WTC11 (cell line): ENCODE data around the gene USP21. TPM values are rescaled to one million over a fixed set of nuclear protein-coding genes. Genes with fewer than 3 reads are reported as not detected.
A peak's percentile ranks its signal among the peaks of the same experiment; 100 is the strongest.

ENCODE experiments used
- AR ChIP-seq: fragments of 250-450 bp; sonication (Bioruptor Pico); IDR thresholded peaks from 2 replicates; pipeline ENCODE4 v1.9.0; 2021; ENCODE audit warnings: mild to moderate bottlenecking
- ATF1 ChIP-seq: sonication (generic); formaldehyde crosslinking; IDR thresholded peaks from 2 replicates; pipeline ENCODE4 v1.8.1; 2023; ENCODE audit warnings: mild to moderate bottlenecking, moderate library complexity, missing genetic modification reagents
- ATF3 ChIP-seq: sonication (generic); formaldehyde crosslinking; conservative IDR thresholded peaks from 2 replicates; pipeline ENCODE4 v1.8.1; 2022; ENCODE audit warnings: mild to moderate bottlenecking, missing genetic modification reagents
- CBFB ChIP-seq: sonication (generic); formaldehyde crosslinking; IDR thresholded peaks from 2 replicates; pipeline ENCODE4 v1.8.1; 2022; ENCODE audit warnings: mild to moderate bottlenecking, low read depth, missing genetic modification reagents
- CDX4 ChIP-seq: fragments of 250-450 bp; sonication (Bioruptor Pico); IDR thresholded peaks from 2 replicates; pipeline ENCODE4 v1.9.0; 2021; ENCODE audit warnings: moderate library complexity, mild to moderate bottlenecking, inconsistent platforms, borderline replicate concordance
- FOXP4 ChIP-seq: sonication (generic); formaldehyde crosslinking; IDR thresholded peaks from 2 replicates; pipeline ENCODE4 v1.8.0; 2022; ENCODE audit warnings: mild to moderate bottlenecking, missing genetic modification reagents
- HMGA2 ChIP-seq: fragments of 250-450 bp; sonication (Bioruptor Pico); IDR thresholded peaks from 2 replicates; pipeline ENCODE4 v1.4.0; 2021; ENCODE audit warnings: mild to moderate bottlenecking, moderate library complexity
- MXD4 ChIP-seq: fragments of 250-450 bp; sonication (Bioruptor Pico); IDR thresholded peaks from 2 replicates; pipeline ENCODE4 v1.8.0; 2021; ENCODE audit warnings: mild to moderate bottlenecking, moderate library complexity, borderline replicate concordance
- NFATC4 ChIP-seq: fragments of 250-450 bp; sonication (Bioruptor Pico); IDR thresholded peaks from 2 replicates; pipeline ENCODE4 v1.9.0; 2021; ENCODE audit warnings: mild to moderate bottlenecking
- NFE2L1 ChIP-seq: sonication (generic); formaldehyde crosslinking; IDR thresholded peaks from 2 replicates; pipeline ENCODE4 v1.8.1; 2023; ENCODE audit warnings: missing genetic modification reagents
- PRDM15 ChIP-seq: sonication (generic); formaldehyde crosslinking; IDR thresholded peaks from 2 replicates; pipeline ENCODE4 v1.8.0; 2022; ENCODE audit warnings: missing genetic modification reagents
- PREB ChIP-seq: sonication (generic); formaldehyde crosslinking; IDR thresholded peaks from 2 replicates; pipeline ENCODE4 v1.8.1; 2022; ENCODE audit warnings: mild to moderate bottlenecking, missing genetic modification reagents, moderate library complexity, borderline replicate concordance
- RELA ChIP-seq: sonication (generic); formaldehyde crosslinking; IDR thresholded peaks from 2 replicates; pipeline ENCODE4 v1.8.1; 2022; ENCODE audit warnings: missing genetic modification reagents, mild to moderate bottlenecking, borderline replicate concordance
- SOX15 ChIP-seq: fragments of 250-450 bp; sonication (Bioruptor Pico); IDR thresholded peaks from 2 replicates; pipeline ENCODE4 v1.9.0; 2021; ENCODE audit warnings: mild to moderate bottlenecking
- SP1 ChIP-seq: sonication (generic); formaldehyde crosslinking; conservative IDR thresholded peaks from 2 replicates; pipeline ENCODE4 v1.8.1; 2022; ENCODE audit warnings: missing genetic modification reagents
- TEAD4 ChIP-seq: sonication (generic); formaldehyde crosslinking; IDR thresholded peaks from 2 replicates; pipeline ENCODE4 v1.8.0; 2022; ENCODE audit warnings: mild to moderate bottlenecking, missing genetic modification reagents
- ZBTB43 ChIP-seq: sonication (generic); formaldehyde crosslinking; IDR thresholded peaks from 2 replicates; pipeline ENCODE4 v1.8.1; 2023; ENCODE audit warnings: mild to moderate bottlenecking, missing genetic modification reagents
- ZMAT4 ChIP-seq: fragments of 250-450 bp; sonication (Bioruptor Pico); IDR thresholded peaks from 2 replicates; pipeline ENCODE4 v1.9.0; 2021; ENCODE audit warnings: mild to moderate bottlenecking
- ZNF219 ChIP-seq: sonication (generic); formaldehyde crosslinking; IDR thresholded peaks from 2 replicates; pipeline ENCODE4 v1.8.0; 2023; ENCODE audit warnings: missing genetic modification reagents, mild to moderate bottlenecking, borderline replicate concordance
- ZNF281 ChIP-seq: sonication (generic); formaldehyde crosslinking; IDR thresholded peaks from 2 replicates; pipeline ENCODE4 v1.8.0; 2023; ENCODE audit warnings: mild to moderate bottlenecking, missing genetic modification reagents
- ZNF416 ChIP-seq: fragments of 250-450 bp; sonication (Bioruptor Pico); IDR thresholded peaks from 2 replicates; pipeline ENCODE4 v1.9.0; 2021; ENCODE audit warnings: mild to moderate bottlenecking, inconsistent platforms
- total RNA-seq: library from RNA; stranded (reverse); gene quantifications from 3 replicates; pipeline ENCODE4 v1.2.3, GENCODE V29; 2021

The USP21 gene
- total RNA-seq, 1 experiment from 2014 or later, result 30.8 TPM

- TF ChIP-seq FOXP4 (peak; percentile 82; the same call in 1 of the 2 replicates), ZMAT4 (CRISPR knock-in tag) (no peak), ZBTB43 (CRISPR knock-in tag) (no peak; the same call in 1 of the 2 replicates), MXD4 (CRISPR knock-in tag) (no peak), SP1 (CRISPR knock-in tag) (peak; percentile 98), CBFB (CRISPR knock-in tag) (no peak), NFE2L1 (CRISPR knock-in tag) (peak; percentile 64; the same call in 1 of the 2 replicates), PRDM15 (CRISPR knock-in tag) (no peak), TEAD4 (CRISPR knock-in tag) (no peak), NFATC4 (CRISPR knock-in tag) (no peak), AR (no peak), ZNF219 (CRISPR knock-in tag) (no peak), ZNF416 (no peak), ATF1 (CRISPR knock-in tag) (no peak), ATF3 (no peak), SOX15 (CRISPR knock-in tag) (no peak), CDX4 (CRISPR knock-in tag) (no peak), ZNF281 (CRISPR knock-in tag) (no peak), PREB (no peak), HMGA2 (no peak), RELA (CRISPR knock-in tag) (peak; percentile 57; the same call in 1 of the 2 replicates)
Observed at GRCh38 chr1:161117759-161118581, 41.3 kb upstream of the USP21 start, which contains the start of the genes NIT1 and PFDN2 (continued).
